ENCODE results near the gene FMNL3. TPM values are rescaled to one million over a fixed set of nuclear protein-coding genes. Genes with fewer than 3 reads are reported as not detected.

The FMNL3 gene
- total RNA-seq, 1 donor: 24.6 TPM

DNA sequence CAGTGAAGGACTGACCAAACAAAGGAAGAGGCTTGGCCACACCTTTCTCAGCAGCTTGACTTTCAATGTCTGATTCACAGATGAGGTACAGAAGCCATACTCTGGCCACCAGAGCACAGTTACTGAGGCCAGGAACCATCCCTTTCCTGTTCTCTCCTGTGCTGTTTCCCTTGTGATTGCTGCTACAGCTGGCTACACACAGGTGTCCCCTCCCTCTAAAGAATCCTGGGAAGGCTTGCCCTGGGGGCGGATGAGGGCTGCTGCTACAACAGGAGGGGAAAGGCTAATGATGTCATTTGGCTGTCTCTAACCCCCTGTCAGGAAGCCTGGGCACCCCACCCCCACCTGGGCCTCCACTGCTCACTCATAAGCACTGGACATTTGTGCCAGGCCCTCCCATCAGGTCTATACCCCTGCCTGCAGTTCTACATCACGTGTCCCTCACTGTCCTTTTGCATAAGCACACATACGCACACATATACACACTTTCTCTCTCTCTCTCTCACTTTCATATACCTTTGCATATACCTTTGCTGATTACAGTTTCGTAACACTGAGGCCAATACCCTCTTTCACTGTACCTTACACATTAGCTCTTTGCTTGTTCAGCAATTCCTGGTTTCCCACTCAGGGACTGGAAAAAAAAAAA is 42.5 kb downstream of the FMNL3 start:
- no peak overlapping the region for H3K4me3 ChIP-seq (ENCODE audit: insufficient read depth, low read length)
- no peaks in the 10 kb centered on the region for H3K9me3 ChIP-seq (ENCODE audit: low read depth, low read length)
- peak overlapping the region; percentile 39 for H3K27ac ChIP-seq (ENCODE audit: low read depth, low read length)
- no peak overlapping the region for H2AFZ ChIP-seq (ENCODE audit: low read length)
- H4K20me1 ChIP-seq (ENCODE audit: insufficient read depth, low read length): no peaks in the 10 kb centered on the region
- no peaks in the 10 kb centered on the region for H3K27me3 ChIP-seq (ENCODE audit: insufficient read depth, low read length)
- no peak for DNase-seq (ENCODE audit: insufficient read length, low spot score, missing footprints)
- no peak for TF ChIP-seq CTCF (IDR thresholded peaks at IDR 0.05; ENCODE audit: extremely low read depth, low read depth, low read length)
- peaks cover 40% of the 10 kb centered on the region for H3K4me1 ChIP-seq (ENCODE audit: insufficient read depth, low read length)
- peaks cover 50% of the 10 kb centered on the region for H3K79me2 ChIP-seq (ENCODE audit: insufficient read depth, low read length)
- H3K36me3 ChIP-seq (ENCODE audit: insufficient read depth, low read length): peaks cover 25% of the 10 kb centered on the region
- no peak overlapping the region for H3K4me2 ChIP-seq (ENCODE audit: insufficient read depth, low read length)

DNA sequence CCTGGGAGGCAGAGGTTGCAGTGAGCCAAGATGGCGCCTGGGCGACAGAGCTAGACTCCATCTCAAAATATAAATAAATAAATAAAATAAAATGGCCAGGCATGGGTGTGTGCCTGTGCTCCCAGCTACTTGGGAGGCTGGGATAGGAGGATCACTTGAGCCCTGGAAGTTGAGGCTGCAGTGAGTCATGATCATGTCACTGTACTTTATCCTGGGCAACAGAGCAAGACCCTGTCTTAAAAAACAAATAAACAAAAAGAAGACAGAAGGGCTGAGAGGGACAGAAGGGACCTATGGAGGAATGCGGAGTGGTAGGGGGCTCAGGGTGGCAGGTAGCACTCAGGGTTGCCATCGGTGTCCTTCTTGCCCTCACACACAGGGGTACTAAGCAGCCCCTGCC is 43.0 kb downstream of the FMNL3 start:
- peaks cover 30% of the 10 kb centered on the region for H3K36me3 ChIP-seq (ENCODE audit: insufficient read depth, low read length)
- no peak for DNase-seq (ENCODE audit: insufficient read length, low spot score, missing footprints)
- H4K20me1 ChIP-seq (ENCODE audit: insufficient read depth, low read length): no peaks in the 10 kb centered on the region
- H3K27me3 ChIP-seq (ENCODE audit: insufficient read depth, low read length): no peaks in the 10 kb centered on the region
- H3K4me2 ChIP-seq (ENCODE audit: insufficient read depth, low read length): no peak overlapping the region
- H3K9me3 ChIP-seq (ENCODE audit: low read depth, low read length): no peaks in the 10 kb centered on the region
- H2AFZ ChIP-seq (ENCODE audit: low read length): no peak overlapping the region
- H3K79me2 ChIP-seq (ENCODE audit: insufficient read depth, low read length): peaks cover 44% of the 10 kb centered on the region
- H3K4me1 ChIP-seq (ENCODE audit: insufficient read depth, low read length): peaks cover 40% of the 10 kb centered on the region
- H3K4me3 ChIP-seq (ENCODE audit: insufficient read depth, low read length): no peak overlapping the region
- H3K27ac ChIP-seq (ENCODE audit: low read depth, low read length): peak overlapping the region; percentile 83
- no peak for TF ChIP-seq CTCF (IDR thresholded peaks at IDR 0.05; ENCODE audit: extremely low read depth, low read depth, low read length)

DNA sequence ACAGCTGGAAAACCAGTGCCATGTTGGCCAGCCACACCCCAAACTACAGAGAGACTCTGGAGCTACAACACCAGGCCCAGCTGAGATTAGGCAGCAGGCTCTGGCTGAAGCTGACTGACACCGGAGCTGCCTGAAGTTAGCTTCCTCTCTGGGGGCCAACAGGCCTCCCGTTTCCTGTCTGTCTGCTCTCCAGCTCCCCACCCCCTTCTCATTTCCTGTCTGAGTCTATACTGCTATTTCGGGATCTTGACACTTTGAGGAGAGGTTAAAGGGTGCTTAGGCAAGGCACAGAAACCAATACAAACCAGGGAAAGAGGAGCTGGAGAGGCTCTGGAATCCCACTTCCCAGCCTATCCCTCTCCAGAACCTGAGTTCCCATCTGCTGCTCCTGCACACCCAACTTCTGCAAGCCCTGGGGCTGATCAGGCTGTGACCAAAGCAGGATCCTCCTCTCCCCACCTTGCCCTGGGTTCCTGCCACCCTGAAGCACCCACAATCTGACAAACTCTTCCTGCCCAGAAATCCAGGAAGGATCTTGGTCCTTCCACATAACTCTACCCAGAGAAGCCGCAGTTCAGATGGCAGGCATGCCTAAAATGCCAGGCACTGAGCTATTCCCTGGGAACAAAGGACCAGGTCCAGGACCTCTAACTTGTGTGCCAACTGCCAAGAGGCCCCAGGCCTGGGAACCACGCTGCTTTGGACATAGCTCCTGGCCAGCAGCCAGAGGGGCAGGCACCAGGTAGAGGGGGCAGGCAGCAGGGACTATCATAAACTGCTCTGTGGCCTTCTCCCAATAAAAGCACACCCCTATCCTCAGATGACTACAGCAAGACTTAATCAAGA is 44.0 kb downstream of the FMNL3 start:
- H3K4me1 ChIP-seq (ENCODE audit: insufficient read depth, low read length): peaks cover 40% of the 10 kb centered on the region
- peaks cover 33% of the 10 kb centered on the region for H3K36me3 ChIP-seq (ENCODE audit: insufficient read depth, low read length)
- H4K20me1 ChIP-seq (ENCODE audit: insufficient read depth, low read length): no peaks in the 10 kb centered on the region
- peak overlapping the region; percentile 83 for H3K27ac ChIP-seq (ENCODE audit: low read depth, low read length)
- H3K79me2 ChIP-seq (ENCODE audit: insufficient read depth, low read length): peaks cover 37% of the 10 kb centered on the region
- peak; percentile 95 for DNase-seq (ENCODE audit: insufficient read length, low spot score, missing footprints)
- H2AFZ ChIP-seq (ENCODE audit: low read length): peak overlapping the region; percentile 61
- peak overlapping the region; percentile 58 for H3K4me2 ChIP-seq (ENCODE audit: insufficient read depth, low read length)
- H3K4me3 ChIP-seq (ENCODE audit: insufficient read depth, low read length): peak overlapping the region; percentile 15
- H3K9me3 ChIP-seq (ENCODE audit: low read depth, low read length): no peaks in the 10 kb centered on the region
- H3K27me3 ChIP-seq (ENCODE audit: insufficient read depth, low read length): no peaks in the 10 kb centered on the region
- TF ChIP-seq CTCF (IDR thresholded peaks at IDR 0.05; ENCODE audit: extremely low read depth, low read depth, low read length): no peak

DNA sequence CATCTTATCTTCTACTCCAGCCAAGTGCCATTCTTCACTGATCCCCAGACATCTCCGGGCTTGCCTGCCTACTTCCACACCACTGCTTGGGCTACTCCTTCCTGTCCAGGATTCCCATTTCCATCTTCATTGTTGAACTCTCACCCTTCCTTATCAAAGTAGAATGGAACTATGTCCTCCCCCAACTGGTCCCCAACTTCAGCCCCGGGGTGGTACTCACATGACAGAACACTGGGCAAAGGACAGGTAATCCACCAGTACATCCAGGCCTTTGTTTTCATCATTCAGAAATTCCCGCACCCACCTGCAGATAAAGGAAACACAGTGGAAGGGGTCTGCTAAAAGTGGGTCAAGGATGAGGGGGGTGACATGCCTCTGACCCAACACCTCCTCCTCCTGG is 45.5 kb downstream of the FMNL3 start:
- Histone ChIP-seq H3K36me3 (ENCODE audit: insufficient read depth, low read length) (peaks cover 39% of the 10 kb centered on the region), H3K4me2 (ENCODE audit: insufficient read depth, low read length) (no peak overlapping the region), H4K20me1 (ENCODE audit: insufficient read depth, low read length) (no peaks in the 10 kb centered on the region), H3K4me1 (ENCODE audit: insufficient read depth, low read length) (peaks cover 29% of the 10 kb centered on the region), H3K27me3 (ENCODE audit: insufficient read depth, low read length) (no peaks in the 10 kb centered on the region), H3K4me3 (ENCODE audit: insufficient read depth, low read length) (no peak overlapping the region), H3K79me2 (ENCODE audit: insufficient read depth, low read length) (peaks cover 25% of the 10 kb centered on the region), H2AFZ (ENCODE audit: low read length) (no peak overlapping the region), H3K9me3 (ENCODE audit: low read depth, low read length) (no peaks in the 10 kb centered on the region), H3K27ac (ENCODE audit: low read depth, low read length) (no peak overlapping the region)
- DNase-seq (ENCODE audit: insufficient read length, low spot score, missing footprints): no peak
- no peak for TF ChIP-seq CTCF (IDR thresholded peaks at IDR 0.05; ENCODE audit: extremely low read depth, low read depth, low read length)
